HG02623 (cell line): ENCODE results near the gene KRTAP19-2.
"Not testable (repeated sequence)": the region's sequence is repeated elsewhere in the genome, so short reads cannot be mapped to it uniquely, and the experiment has no call there.

Experiments used
- ATAC-seq: cut with Tn5 transposase; IDR thresholded peaks from one replicate; pipeline ENCODE4 v1.9.1; 2021; ENCODE audit warnings: moderate library complexity; ENCODE audit not compliant: unreplicated experiment

KRTAP19-2 gene

GRCh38 chr21:30487336-30487735 is at the start of gene KRTAP19-2:
Gene KRTAP19-2 (minus strand): TSS chr21:30487436. CDS start chr21:30487348, 88 bp downstream.
- no peak for ATAC-seq

- ATAC-seq, result no peak
These were observed 31.6 kb upstream of the KRTAP19-2 start for GRCh38 chr21:30518876-30519275.

GRCh38 chr21:30515681-30516080 is 28.4 kb upstream of the KRTAP19-2 start:
- no peak for ATAC-seq

GRCh38 chr21:30505621-30506205 is 18.5 kb upstream of the KRTAP19-2 start:
- ATAC-seq, result not testable (repeated sequence)

- ATAC-seq, result no peak
These were observed 14.8 kb upstream of the KRTAP19-2 start, which contains the start of gene KRTAP19-5 for GRCh38 chr21:30502041-30502440. Gene KRTAP19-5 (minus strand): TSS chr21:30502141. CDS start chr21:30502090, 51 bp downstream.

- no peak for ATAC-seq
These were observed 9.8 kb upstream of the KRTAP19-2 start, which contains the start of gene KRTAP19-4 for GRCh38 chr21:30497065-30497464. Gene KRTAP19-4 (minus strand): TSS chr21:30497165. CDS start chr21:30497110, 55 bp downstream.

- ATAC-seq, result no peak
These were observed 4.8 kb upstream of the KRTAP19-2 start, which contains the start of gene KRTAP19-3 for GRCh38 chr21:30491963-30492428. Gene KRTAP19-3 (minus strand): TSS chr21:30492013. CDS start chr21:30491957, 56 bp downstream.

- no peak for ATAC-seq
These were observed 1.1 kb downstream of the KRTAP19-2 start for GRCh38 chr21:30486180-30486579.

GRCh38 chr21:30482130-30482529 is 5.1 kb downstream of the KRTAP19-2 start:
- no peak for ATAC-seq

GRCh38 chr21:30480145-30480544 is 7.1 kb downstream of the KRTAP19-2 start, which contains the start of gene KRTAP19-1:
Gene KRTAP19-1 (minus strand): TSS chr21:30480367. CDS start chr21:30480317, 50 bp downstream.
- ATAC-seq, result no peak

- no peak for ATAC-seq
These were observed 8.0 kb downstream of the KRTAP19-2 start for GRCh38 chr21:30479259-30479658.

- ATAC-seq, result no peak
These were observed 9.2 kb downstream of the KRTAP19-2 start for GRCh38 chr21:30478004-30478403.

GRCh38 chr21:30468900-30469714 is 18.1 kb downstream of the KRTAP19-2 start:
- ATAC-seq, result no peak

GRCh38 chr21:30463713-30464112 is 23.5 kb downstream of the KRTAP19-2 start:
- no peak for ATAC-seq

GRCh38 chr21:30448514-30448913 is 38.7 kb downstream of the KRTAP19-2 start:
- ATAC-seq, result no peak

- no peak for ATAC-seq
These were observed 40.2 kb downstream of the KRTAP19-2 start for GRCh38 chr21:30447056-30447455.

- no peak for ATAC-seq
These were observed 43.0 kb downstream of the KRTAP19-2 start for GRCh38 chr21:30444204-30444603.

- no peak for ATAC-seq
These were observed 44.0 kb downstream of the KRTAP19-2 start for GRCh38 chr21:30443226-30443625.

GRCh38 chr21:30439975-30440374 is 47.3 kb downstream of the KRTAP19-2 start, which contains the start of gene KRTAP15-1:
Gene KRTAP15-1 (plus strand): TSS chr21:30440275. CDS start chr21:30440328, 53 bp downstream.
- ATAC-seq, result no peak
